Measurements from ENCODE around the gene SFXN5. TPM values are rescaled to one million over a fixed set of nuclear protein-coding genes. Genes with fewer than 3 reads are reported as not detected.

Gene SFXN5
- total and polyA plus RNA-seq, 2 of the 4 experiments (the other 2 are of a cell fraction): 8.6 to 17.0 TPM

DNA sequence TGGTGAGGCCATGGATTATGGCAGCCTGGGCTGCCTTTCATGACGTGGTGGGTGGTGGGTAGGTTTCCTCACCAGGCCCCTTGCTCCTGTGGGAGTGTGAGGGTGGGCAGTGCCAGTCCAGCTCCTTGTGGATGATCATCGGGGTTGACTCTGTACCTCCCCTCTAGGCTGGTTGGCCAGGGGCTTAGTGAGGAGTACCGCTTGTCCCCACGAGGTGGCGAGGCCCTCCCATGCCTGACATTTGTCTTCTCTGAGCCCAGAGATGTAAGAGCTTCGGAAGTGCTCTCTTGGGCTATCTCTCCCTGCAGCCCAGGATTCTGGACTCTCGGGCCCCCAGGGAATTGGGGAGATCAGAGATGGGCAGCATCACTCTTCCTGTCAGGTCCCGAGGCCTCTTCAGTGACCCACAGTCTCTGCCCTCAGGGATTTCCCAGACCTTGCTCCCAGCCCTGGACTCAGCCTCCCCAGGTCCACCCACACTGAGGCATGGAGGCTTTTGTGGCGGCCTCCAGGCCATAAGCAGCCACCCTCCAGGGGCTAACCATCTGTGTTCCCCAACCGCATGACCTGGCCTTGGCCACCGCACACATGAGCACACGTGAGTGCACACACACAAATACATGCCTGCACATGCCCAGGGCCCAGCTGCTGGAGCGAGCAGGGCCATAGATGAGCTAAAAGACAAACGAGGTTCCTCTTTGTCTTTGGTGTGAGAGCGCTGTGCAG, 177.8 kb downstream of the SFXN5 start (continued):
- peak; percentile 85 for TF ChIP-seq RAD21 (IDR thresholded peaks at IDR 0.05; ENCODE audit: low read length)
- no peak for TF ChIP-seq RCOR1 (IDR thresholded peaks at IDR 0.05; ENCODE audit: insufficient replicate concordance, low read length)

DNA sequence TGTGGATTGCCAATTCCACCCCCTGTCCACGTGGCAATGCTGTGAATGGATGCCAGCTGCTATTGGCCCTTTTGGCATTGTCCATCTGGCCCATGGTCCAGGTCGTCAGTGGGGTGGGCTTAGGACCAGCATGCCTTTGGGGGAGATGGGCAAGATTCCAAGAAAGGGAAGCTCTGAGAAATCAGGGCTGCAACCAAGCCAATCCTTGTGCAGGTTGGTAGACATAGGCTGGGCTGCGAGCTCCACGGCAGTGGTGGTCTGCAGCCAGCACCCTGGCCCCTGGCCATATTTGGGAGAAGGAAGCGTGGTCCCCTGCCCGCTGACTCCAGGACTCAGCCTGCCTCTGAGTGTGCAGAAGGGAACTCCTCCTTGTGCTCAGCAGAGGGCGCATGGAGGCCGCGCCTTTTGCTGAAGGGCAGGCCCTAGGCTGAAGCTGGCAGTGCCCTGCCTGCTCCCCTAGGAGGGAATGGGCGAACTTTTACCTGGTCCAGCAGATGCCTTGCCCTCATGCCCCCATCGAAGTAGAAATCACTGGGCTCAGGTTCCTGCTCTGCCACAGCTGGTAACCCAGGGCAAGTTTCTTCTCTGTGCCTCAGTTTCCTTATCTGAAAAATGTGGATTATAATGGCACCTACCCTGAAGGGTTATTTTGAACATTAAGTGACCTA, 178.9 kb downstream of the SFXN5 start:
- ATAC-seq (ENCODE audit: low read depth) (peak; percentile 85), DNase-seq (peak; percentile 70)
- H3K9ac ChIP-seq (ENCODE audit: low read depth, low read length): no peak overlapping the region
- no peak overlapping the region for H3K4me2 ChIP-seq (ENCODE audit: low read depth, low read length)
- no peaks in the 10 kb centered on the region for H3K9me3 ChIP-seq (ENCODE audit: control insufficient read depth, insufficient read depth, low read length)
- in situ Hi-C loops (cut with MboI; ENCODE audit: low sequenced_read_pairs) (loop anchor here (5.0 to 25.0 kb wide), 4 partner anchors 80 to 1355 kb away; partner anchors contain the start of gene SFXN5), dilution Hi-C loops (cut with HindIII; ENCODE audit: low sequenced_read_pairs, unreplicated experiment) (no loop called here), intact Hi-C loops (cut with micrococcal nuclease) (loop anchor here (1.0 to 2.0 kb wide), 6 partner anchors 81 to 320 kb away; partner anchors contain the start of gene SFXN5)
- peaks cover 3% of the 10 kb centered on the region; the same call in 1 of the 2 replicates for H3K4me1 ChIP-seq (ENCODE audit: control insufficient read depth, insufficient read depth, low read length)
- H4K5ac ChIP-seq (ENCODE audit: low read depth, low read length): no peak overlapping the region
- H3K79me1 ChIP-seq (ENCODE audit: low read depth in 1 of 2, low read length in 2 of 2): peaks cover 2 to 5% of the 10 kb centered on the region in 2 experiments; a peak in 1 of 4 replicates
- no peak overlapping the region for H2AK9ac ChIP-seq (replicated peaks; ENCODE audit: low read depth, low read length, poor library complexity)
- no peak overlapping the region for H3K4me3 ChIP-seq (ENCODE audit: insufficient read depth, low read depth, low read length)
- H3K9me1 ChIP-seq (ENCODE audit: insufficient read depth, low read length): peaks cover 5% of the 10 kb centered on the region; the same call in 1 of the 2 replicates
- no peak overlapping the region for H3K4ac ChIP-seq (ENCODE audit: low read depth, low read length)
- H2BK20ac ChIP-seq (ENCODE audit: low read depth, low read length): no peak overlapping the region
- H3K18ac ChIP-seq (ENCODE audit: low read depth, low read length): no peak overlapping the region
- no peak overlapping the region for H2BK15ac ChIP-seq (ENCODE audit: low read depth, low read length)
- no peak overlapping the region for H2AK5ac ChIP-seq (ENCODE audit: low read depth, low read length)
- H2BK5ac ChIP-seq (ENCODE audit: low read depth, low read length, poor library complexity, severe bottlenecking): no peak overlapping the region
- H2BK120ac ChIP-seq (ENCODE audit: low read depth, low read length): no peak overlapping the region
- TF ChIP-seq, protein P1, sequence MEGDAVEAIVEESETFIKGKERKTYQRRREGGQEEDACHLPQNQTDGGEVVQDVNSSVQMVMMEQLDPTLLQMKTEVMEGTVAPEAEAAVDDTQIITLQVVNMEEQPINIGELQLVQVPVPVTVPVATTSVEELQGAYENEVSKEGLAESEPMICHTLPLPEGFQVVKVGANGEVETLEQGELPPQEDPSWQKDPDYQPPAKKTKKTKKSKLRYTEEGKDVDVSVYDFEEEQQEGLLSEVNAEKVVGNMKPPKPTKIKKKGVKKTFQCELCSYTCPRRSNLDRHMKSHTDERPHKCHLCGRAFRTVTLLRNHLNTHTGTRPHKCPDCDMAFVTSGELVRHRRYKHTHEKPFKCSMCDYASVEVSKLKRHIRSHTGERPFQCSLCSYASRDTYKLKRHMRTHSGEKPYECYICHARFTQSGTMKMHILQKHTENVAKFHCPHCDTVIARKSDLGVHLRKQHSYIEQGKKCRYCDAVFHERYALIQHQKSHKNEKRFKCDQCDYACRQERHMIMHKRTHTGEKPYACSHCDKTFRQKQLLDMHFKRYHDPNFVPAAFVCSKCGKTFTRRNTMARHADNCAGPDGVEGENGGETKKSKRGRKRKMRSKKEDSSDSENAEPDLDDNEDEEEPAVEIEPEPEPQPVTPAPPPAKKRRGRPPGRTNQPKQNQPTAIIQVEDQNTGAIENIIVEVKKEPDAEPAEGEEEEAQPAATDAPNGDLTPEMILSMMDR (conservative IDR thresholded peaks at IDR 0.05; ENCODE audit: low read depth, low read length): peak; percentile 88
- peak; percentile 87 for TF ChIP-seq RAD21 (IDR thresholded peaks at IDR 0.05; ENCODE audit: low read length)
- peak; percentile 15; the same call in 1 of the 2 replicates for TF ChIP-seq MXI1 (IDR thresholded peaks at IDR 0.05; ENCODE audit: borderline replicate concordance, low read depth, low read length)
- TF ChIP-seq, protein P2, sequence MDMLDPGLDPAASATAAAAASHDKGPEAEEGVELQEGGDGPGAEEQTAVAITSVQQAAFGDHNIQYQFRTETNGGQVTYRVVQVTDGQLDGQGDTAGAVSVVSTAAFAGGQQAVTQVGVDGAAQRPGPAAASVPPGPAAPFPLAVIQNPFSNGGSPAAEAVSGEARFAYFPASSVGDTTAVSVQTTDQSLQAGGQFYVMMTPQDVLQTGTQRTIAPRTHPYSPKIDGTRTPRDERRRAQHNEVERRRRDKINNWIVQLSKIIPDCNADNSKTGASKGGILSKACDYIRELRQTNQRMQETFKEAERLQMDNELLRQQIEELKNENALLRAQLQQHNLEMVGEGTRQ (IDR thresholded peaks at IDR 0.05; ENCODE audit: low read depth, low read length): no peak
- peak; percentile 90 for TF ChIP-seq SMC3 (IDR thresholded peaks at IDR 0.05; ENCODE audit: low read depth, low read length)
- no peak for TF ChIP-seq MAFK (IDR thresholded peaks at IDR 0.05; ENCODE audit: low read depth, low read length)
- no peak for TF ChIP-seq FOS (IDR thresholded peaks at IDR 0.05; ENCODE audit: low read depth, low read length)
- H4K91ac ChIP-seq (ENCODE audit: insufficient read depth, low read depth, low read length): no peak overlapping the region
- H2AFZ ChIP-seq (replicated peaks; ENCODE audit: low read length, poor library complexity): peak overlapping the region; percentile 2
- peaks cover 20% of the 10 kb centered on the region for H3K27me3 ChIP-seq (ENCODE audit: control insufficient read depth, insufficient read depth, low read length)
- no TSS peak for BruUV-seq (replicated peaks)
- WGBS, 2 experiments (ENCODE audit: extremely low coverage in 2 of 2, insufficient read length in 1 of 2): 3% methylated on average over 7 of the region's 11 CpGs; no CpG with 5 or more reads in 1 of the 2 experiments
- ChIA-PET CTCF (interaction anchor here (0.7 to 2.7 kb wide), 15 partner anchors 9 to 320 kb away, joined by 3 to 15 read pairs (median 6); no protein-coding TSS in a partner anchor), POLR2A (ENCODE audit: unreplicated experiment) (interaction anchor here (0.6 kb wide), 1 partner anchor 66 kb away, joined by 12 read pairs; no protein-coding TSS in a partner anchor)
- H3K23ac ChIP-seq (ENCODE audit: low read depth, low read length): no peak overlapping the region
- no peak overlapping the region for H3K14ac ChIP-seq (replicated peaks; ENCODE audit: low read depth, low read length)
- no peak overlapping the region for H3K56ac ChIP-seq (ENCODE audit: extremely low read depth, insufficient read depth, low read length)
- no peaks in the 10 kb centered on the region; the same call in 1 of the 2 replicates for H3K36me3 ChIP-seq (ENCODE audit: control insufficient read depth, insufficient read depth, low read length)
- peaks cover 12% of the 10 kb centered on the region for H4K20me1 ChIP-seq (ENCODE audit: insufficient read depth, low read length)
- no peak overlapping the region for H4K8ac ChIP-seq (ENCODE audit: low read depth in 2 of 2, low read length in 2 of 2)
- no peak overlapping the region for H3K27ac ChIP-seq (ENCODE audit: insufficient read depth, low read length)

All from IMR-90 (cell line).